Hematopoietic multipotent progenitor cell treated with erythropoietin and hydrocortisone succinate and interleukin-3 and kit ligand, for 6 days (in vitro differentiated cells): ENCODE results near the gene CHPF.

Experiments used
- DNase-seq: peaks from one replicate; pipeline ENCODE4 v3.0.0-alpha.2; 2015

CHPF gene

GRCh38 chr2:219530048-219530963 is 13.3 kb downstream of the CHPF start:
- peak; percentile 93 for DNase-seq

GRCh38 chr2:219527472-219527871 is 16.1 kb downstream of the CHPF start:
- DNase-seq, result no peak

DNA sequence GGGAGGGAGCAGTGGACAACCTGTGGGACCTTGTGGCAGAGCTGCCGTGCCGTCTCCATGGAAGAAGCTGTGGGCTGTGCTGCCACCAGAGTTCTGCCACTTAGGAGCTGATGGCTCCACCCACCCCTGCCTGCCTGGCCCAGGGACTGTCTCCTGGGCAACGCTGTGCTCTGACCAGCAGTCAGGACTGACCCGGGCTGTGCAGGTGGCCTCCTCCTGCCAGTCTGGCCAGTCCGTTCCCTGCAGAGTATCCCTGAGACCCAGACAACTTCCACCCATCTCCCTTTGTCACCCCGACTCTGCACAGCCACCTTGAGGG is 16.6 kb downstream of the CHPF start:
- no peak for DNase-seq

GRCh38 chr2:219526320-219527075 is 17.1 kb downstream of the CHPF start:
- no peak for DNase-seq

GRCh38 chr2:219525533-219526232 is 17.9 kb downstream of the CHPF start:
- DNase-seq, result peak; percentile 90

DNA sequence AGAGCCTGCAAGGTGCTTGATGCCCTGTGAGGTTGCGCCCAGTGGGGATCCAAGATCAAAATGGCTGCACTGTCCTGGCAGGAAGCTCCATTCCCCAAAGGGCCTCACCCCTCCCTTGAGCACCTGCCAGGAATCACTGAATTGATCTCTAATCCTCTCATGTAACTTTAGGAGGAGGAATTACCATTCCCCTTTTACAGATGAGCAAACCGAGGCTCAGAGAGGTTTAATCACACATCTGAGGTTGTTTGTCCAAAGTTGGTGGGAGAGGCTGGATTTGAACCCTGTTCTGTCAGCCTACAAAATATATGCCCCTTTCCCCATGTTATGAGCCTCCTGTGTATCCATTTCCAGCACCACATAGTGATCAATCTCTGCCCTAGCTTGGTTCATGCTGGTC is 18.8 kb downstream of the CHPF start:
- no peak for DNase-seq

DNA sequence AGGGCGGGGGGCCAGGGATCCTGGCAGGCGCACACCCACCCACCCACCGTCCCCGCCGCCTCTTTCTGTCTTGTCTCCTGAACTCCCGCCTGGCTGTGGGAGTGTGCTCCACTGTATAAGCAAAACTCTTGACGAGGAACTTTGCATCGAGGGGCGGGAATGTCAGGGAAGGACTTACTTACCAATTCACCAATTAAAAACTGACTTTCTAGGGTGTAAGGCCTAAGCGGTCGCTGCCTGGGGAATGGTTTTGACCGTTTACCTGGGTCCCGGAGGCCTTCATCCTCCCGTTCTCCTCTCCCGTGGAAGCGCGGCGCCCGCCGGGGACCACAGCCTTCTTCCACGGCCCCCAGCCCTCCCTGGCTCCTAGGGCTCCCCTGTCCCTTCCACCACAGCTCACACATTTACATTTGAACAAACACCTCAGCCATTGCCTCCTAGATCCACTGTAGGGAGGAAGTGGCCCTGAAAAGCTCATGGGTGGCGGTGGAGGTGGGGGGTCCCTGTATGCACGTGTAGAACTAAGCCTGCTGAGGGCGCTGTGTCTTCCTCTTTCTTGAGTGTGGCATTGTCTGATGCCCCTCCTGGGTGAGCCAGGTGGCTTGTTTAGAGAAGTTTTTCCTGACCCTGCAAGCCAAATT is 20.5 kb downstream of the CHPF start:
- DNase-seq, result peak; percentile 42

DNA sequence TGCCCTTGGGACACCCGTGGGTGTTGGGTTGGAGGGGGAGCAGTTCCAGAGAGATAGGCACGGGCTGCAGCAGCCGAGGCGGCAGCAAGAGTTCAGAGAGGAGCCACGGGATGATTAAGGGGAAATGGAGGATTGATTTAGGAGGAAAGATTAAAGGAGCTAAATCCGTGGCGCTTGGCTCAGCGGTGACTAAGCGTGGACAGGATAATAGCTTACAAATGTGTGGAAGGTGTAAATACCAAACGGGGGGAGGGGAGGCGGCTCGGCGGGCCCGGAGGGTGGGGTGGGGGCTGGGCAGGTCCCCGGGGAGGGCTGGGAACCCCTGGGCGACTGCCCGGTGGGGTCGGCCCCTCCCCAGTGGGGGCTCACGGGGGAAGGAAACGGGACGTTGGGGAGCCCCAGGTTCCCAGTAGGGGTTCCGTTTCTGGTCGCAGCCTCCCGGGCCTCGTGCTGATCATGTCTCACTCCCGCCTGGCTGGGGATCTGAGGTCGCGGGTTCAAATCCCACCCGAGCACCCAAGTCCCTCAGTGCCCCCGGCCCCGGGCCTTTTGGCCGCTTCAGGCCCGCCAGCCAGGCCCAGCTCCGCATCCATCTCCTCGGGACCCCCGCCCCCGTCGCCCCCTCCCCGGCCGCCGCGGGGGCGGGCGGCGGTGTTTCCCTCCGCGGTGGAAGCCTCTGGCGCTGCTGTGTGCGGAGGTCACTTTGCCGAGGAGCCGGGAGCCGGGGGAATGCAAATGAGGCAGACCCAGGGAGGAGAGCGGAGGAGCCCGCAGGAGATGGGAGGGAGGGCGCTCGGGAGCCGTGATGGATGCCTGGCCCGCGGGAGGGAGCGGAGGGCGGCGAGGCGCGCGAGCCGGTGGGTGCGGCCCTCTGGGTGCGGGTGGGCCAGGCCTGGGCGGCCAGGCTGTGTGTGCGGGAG is 21.2 kb downstream of the CHPF start:
- DNase-seq, result peak; percentile 50

DNA sequence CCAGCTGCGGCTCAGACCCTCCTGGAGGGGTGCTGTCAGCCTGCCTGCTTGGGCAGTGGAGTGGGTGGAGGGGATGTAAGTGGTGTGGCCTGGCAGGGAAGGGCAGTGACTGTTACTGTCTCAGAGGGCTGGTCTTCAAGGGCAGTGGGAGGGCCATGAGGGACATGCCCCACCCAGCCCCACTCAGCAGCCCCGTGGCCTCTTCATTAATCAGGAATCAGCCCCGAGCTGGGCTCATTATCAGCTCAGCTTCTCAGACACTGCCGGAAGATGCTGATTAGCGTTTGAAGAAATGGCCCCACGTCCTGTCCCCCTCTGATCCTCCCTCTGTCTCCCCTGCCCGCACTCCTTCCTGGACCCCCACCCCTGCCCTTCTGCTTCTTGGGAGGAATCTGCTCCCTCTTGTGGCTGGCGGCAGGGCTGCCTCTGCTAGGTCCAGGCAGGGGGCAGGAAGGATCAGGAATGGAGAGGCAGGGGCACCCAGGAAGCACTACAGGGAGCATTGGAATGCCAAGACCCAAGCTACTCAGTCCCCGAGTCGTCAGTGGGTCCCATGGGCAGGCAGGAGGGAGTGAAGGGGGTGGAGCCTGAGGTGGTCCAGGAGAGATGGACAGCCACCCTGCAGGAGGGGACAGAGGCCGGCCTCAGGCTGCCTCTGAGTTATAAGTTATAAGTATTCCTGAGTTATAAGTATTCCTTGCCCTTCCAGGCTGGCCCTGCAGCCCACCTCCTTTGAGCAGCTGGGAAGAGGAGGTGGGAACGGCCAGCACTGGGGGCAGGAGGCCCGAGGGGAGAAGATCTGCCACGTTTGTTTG is 22.3 kb downstream of the CHPF start:
- DNase-seq, result peak; percentile 83

DNA sequence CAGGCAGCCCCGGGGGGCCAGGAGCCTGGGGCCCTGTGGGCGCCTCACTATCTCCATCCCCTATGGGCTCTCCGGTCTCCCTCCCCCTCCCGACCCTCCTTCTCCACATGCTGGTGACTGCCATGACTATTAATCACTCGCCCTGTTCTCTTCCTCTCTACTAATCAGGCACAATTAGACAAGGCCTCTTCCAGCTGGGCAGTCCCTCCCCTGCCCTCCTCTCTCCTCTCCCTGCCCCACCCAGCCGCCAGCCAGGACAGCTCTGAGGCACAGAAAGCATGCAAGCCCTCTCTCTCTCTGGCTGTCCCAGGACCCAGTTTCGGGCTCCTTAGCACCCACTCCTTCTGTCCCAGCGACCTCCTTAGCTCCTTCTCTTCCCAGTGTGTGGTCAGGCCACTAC is 23.5 kb downstream of the CHPF start:
- peak; percentile 67 for DNase-seq

GRCh38 chr2:219519526-219519916 is 24.1 kb downstream of the CHPF start:
- no peak for DNase-seq

DNA sequence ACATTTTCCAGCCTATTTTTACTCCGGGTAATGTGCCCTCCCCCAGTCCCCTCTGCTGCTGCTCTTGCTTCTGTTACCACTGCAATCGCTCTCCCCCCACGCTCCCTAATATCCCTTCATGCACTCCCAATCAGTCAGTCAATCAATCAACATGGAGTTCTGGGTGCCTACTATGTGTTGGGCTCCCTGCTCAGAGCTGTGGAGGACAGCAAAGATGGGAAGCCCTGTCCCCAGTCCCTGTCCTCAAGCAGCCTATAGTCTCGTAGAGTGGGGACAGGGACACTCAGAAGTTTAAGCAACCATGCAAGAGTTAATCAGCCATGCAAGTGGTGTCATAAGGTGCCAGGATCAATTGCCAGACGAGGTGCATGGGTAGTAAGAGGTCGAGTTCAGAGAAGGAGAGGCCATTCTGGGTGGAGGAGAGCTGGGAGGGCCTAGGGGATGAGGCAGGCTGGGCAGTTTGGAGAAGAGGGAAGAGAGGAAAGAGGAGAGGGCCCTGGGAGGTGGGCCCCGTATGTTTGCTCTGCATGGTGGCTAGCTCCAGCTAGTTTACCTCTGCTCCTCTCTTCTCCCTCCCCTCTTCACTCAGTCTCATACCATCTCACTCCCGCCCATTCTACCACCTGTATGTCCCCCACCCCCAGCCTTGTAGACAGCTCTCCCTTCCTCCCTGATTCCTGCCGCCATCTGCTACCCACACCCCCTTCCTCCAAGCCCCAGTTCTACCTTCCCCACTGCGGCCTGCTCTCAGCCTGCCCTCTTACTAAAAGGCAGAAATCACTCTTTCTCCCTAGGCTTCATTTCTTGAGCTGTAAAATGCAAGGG is 25.4 kb downstream of the CHPF start:
- no peak for DNase-seq

- DNase-seq, result no peak
Measured at GRCh38 chr2:219516888-219517287, 26.7 kb downstream of the CHPF start.

DNA sequence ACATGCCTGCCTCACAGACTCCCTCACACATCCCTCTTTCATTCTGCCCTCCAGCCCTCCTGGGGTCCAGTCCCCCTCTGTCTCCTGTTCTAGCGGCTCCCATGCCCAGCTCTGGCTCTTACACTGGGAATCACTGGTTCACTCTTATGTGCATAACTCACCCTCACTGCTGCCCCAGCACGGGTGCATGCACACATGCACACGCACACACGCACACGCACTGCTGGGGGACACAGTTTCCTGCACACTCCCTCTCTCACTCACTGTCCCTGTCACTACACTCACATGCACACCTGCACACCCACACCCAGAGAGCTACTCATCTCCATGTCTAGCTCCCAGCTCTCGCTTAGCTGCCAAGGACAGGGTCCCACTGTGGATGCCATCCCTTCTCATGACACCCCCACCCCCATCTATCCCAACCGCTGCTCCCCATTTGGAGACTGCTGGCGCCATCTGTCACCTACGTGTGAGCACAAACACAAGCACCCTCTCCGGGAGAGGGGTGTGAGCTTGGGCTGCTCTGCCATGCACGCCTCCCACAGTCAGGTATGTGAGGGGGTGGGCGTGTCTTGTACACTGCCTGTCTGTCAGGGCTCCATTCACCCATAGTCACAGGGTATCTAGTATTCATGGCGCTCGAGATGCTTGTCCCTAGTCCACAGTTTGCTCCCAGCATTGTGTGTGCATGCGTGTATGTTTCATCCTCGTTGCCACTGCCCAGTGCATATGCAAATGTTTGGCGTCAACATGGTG is 27.6 kb downstream of the CHPF start:
- no peak for DNase-seq

DNA sequence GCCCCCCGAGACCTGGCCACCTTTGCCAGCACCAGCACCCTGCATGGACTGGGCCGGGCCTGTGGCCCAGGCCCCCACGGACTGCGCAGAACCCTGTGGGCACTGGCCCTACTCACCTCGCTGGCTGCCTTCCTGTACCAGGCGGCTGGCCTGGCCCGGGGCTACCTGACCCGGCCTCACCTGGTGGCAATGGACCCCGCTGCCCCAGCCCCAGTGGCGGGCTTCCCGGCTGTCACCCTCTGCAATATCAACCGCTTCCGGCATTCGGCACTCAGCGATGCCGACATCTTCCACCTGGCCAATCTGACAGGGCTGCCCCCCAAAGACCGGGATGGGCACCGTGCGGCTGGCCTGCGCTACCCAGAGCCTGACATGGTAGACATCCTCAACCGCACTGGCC is 28.8 kb downstream of the CHPF start:
- no peak for DNase-seq

- peak; percentile 95 for DNase-seq
Measured at GRCh38 chr2:219514196-219514761, 29.3 kb downstream of the CHPF start, which contains the start of gene ASIC4. TSS of gene ASIC4 (plus strand) at chr2:219514482. CDS start at chr2:219514725, 243 bp downstream.

DNA sequence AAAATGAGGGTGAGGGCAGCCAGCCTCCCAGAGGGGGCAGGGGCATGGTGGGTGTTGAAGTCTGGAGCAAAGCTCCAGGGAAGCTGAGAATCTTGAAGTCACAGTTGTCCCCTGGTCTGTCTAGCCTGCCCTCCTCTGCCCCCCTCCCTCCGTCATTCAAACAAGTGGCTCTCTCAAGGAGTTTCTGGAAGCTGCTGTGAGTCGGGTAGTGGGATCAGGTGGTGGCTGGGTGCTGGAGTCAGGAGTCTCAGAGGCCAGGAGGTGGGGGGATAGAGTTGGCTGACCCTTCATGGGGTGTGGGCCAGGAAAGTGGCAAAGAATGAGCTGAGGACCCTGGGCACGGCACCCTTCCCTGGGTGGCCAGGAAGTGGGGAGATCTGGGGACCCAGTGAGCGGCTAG is 29.8 kb downstream of the CHPF start:
- DNase-seq, result peak; percentile 46

DNA sequence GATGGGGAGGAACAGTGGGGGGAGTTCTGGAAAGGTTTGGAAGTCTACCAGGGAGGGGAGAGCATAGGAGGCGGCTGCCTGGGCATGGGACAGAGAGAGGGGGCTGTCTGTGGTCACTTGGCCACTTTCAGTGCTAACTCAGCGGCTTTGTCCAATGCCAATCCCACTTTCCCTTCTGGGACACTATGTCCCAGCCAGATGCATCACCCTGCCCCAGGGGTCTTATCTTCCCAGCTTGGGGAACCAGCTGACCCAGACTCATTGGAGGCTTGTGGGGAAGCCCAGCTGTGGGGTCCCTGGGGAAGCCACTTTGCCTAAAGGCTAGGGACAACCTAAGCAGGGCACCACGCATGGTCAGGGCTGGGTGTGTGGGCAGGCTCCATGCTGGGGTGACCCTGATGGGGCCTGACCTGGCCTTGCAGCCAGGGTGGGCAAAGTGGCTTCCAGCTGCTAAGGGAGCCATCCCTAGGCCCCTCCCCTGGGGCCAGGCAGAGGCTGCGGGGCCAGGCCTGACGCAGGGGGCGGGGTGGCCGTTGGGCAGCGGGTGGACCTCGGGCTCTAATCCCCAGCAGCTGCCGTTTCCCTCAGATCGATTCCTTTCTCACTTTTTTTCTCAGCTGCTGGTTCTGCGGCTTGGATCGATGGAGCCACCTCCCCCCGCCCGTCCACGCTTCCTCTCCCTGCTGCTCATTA is 30.9 kb downstream of the CHPF start:
- no peak for DNase-seq
